H9 (cell line): Measurements from ENCODE around the gene NUP210L. TPM values are rescaled to one million over a fixed set of nuclear protein-coding genes. Genes with fewer than 3 reads are reported as not detected.
"Not testable (repeated sequence)": the region's sequence is repeated elsewhere in the genome, so short reads cannot be mapped to it uniquely, and the experiment has no call there.

ENCODE experiments used
- DNase-seq: peaks from one replicate; pipeline ENCODE4 v3.0.0-alpha.2; 2017
- H2AFZ ChIP-seq: one replicate; pipeline ENCODE4 v1.6.1; 2013; ENCODE audit warnings: mild to moderate bottlenecking, low read length, control low read depth, moderate library complexity
- H2AK5ac ChIP-seq: 2 replicates; pipeline ENCODE4 v1.6.1; 2013; ENCODE audit warnings: low read length, control low read depth, mixed read lengths; ENCODE audit not compliant: insufficient read length
- H2BK120ac ChIP-seq: one replicate; pipeline ENCODE4 v1.6.1; 2013; ENCODE audit warnings: low read depth, mild to moderate bottlenecking, low read length, control low read depth, inconsistent platforms; ENCODE audit not compliant: poor library complexity, severe bottlenecking
- H2BK12ac ChIP-seq: 2 replicates; pipeline ENCODE4 v1.6.1; 2013; ENCODE audit warnings: low read length, control low read depth, mixed read lengths, low read depth; ENCODE audit not compliant: insufficient read length
- H2BK15ac ChIP-seq: 2 replicates; pipeline ENCODE4 v1.6.1; 2013; ENCODE audit warnings: low read depth, low read length, control low read depth
- H2BK20ac ChIP-seq: one replicate; pipeline ENCODE4 v1.6.1; 2013; ENCODE audit warnings: low read depth, mild to moderate bottlenecking, low read length, control low read depth, inconsistent platforms; ENCODE audit not compliant: poor library complexity, severe bottlenecking
- H2BK5ac ChIP-seq: 2 replicates; pipeline ENCODE4 v1.6.1; 2013; ENCODE audit warnings: low read length, control low read depth, mixed read lengths; ENCODE audit not compliant: insufficient read length
- H3K14ac ChIP-seq: 2 replicates; pipeline ENCODE4 v1.6.1; 2013; ENCODE audit warnings: low read length, control low read depth; ENCODE audit not compliant: insufficient read depth
- H3K18ac ChIP-seq: 2 replicates; pipeline ENCODE4 v1.6.1; 2013; ENCODE audit warnings: low read depth, mild to moderate bottlenecking, mixed read lengths, low read length, control low read depth; ENCODE audit not compliant: insufficient read length
- H3K23ac ChIP-seq: 2 replicates; pipeline ENCODE4 v1.6.1; 2013; ENCODE audit warnings: low read length, control low read depth, mixed read lengths, low read depth; ENCODE audit not compliant: insufficient read length
- H3K23me2 ChIP-seq: 2 replicates; pipeline ENCODE4 v1.6.1; 2013; ENCODE audit warnings: low read depth, mild to moderate bottlenecking, mixed read lengths, low read length, control low read depth; ENCODE audit not compliant: insufficient read length, poor library complexity, severe bottlenecking
- H3K27ac ChIP-seq: 2 replicates; pipeline ENCODE4 v1.5.1; 2013; ENCODE audit warnings: low read length, control low read depth, mixed read lengths, low read depth; ENCODE audit not compliant: insufficient read length
- H3K27me3 ChIP-seq: 2 replicates; pipeline ENCODE4 v1.6.1; 2013; ENCODE audit warnings: low read length, control low read depth, inconsistent platforms; ENCODE audit not compliant: insufficient read depth
- H3K4ac ChIP-seq: 2 replicates; pipeline ENCODE4 v1.6.1; 2013; ENCODE audit warnings: low read depth, mild to moderate bottlenecking, control low read depth, inconsistent platforms, low read length, moderate library complexity
- H3K4me1 ChIP-seq: 2 replicates; pipeline ENCODE4 v1.6.1; 2013; ENCODE audit warnings: low read length, control low read depth, inconsistent platforms; ENCODE audit not compliant: insufficient read depth
- H3K4me2 ChIP-seq: 2 replicates; pipeline ENCODE4 v1.6.1; 2013; ENCODE audit warnings: low read length, control low read depth, mixed read lengths; ENCODE audit not compliant: insufficient read length, insufficient read depth
- H3K56ac ChIP-seq: 2 replicates; pipeline ENCODE4 v1.6.1; 2013; ENCODE audit warnings: low read depth, mild to moderate bottlenecking, mixed read lengths, low read length, control low read depth; ENCODE audit not compliant: insufficient read length
- H3K79me1 ChIP-seq: 2 replicates; pipeline ENCODE4 v1.6.1; 2013; ENCODE audit warnings: low read depth, mild to moderate bottlenecking, moderate library complexity, low read length, control low read depth, inconsistent platforms; ENCODE audit not compliant: insufficient read depth, poor library complexity, severe bottlenecking
- H3K79me2 ChIP-seq: 2 replicates; pipeline ENCODE4 v1.6.1; 2013; ENCODE audit warnings: low read length, control low read depth, inconsistent platforms; ENCODE audit not compliant: insufficient read depth
- H3K9ac ChIP-seq: 2 replicates; pipeline ENCODE4 v1.6.1; 2013; ENCODE audit warnings: low read length, control low read depth, mixed read lengths; ENCODE audit not compliant: insufficient read length; ENCODE audit errors: extremely low read depth
- H3K9me3 ChIP-seq: one replicate; pipeline ENCODE4 v1.6.1; 2013; ENCODE audit warnings: low read depth, low read length, inconsistent platforms; ENCODE audit not compliant: control insufficient read depth
- H3T11ph ChIP-seq: one replicate; pipeline ENCODE4 v1.6.1; 2013; ENCODE audit warnings: mild to moderate bottlenecking, low read length, control low read depth, inconsistent platforms
- H4K20me1 ChIP-seq: one replicate; pipeline ENCODE4 v1.6.1; 2013; ENCODE audit not compliant: control insufficient read depth, insufficient read length, insufficient read depth
- H4K5ac ChIP-seq: 2 replicates; pipeline ENCODE4 v1.6.1; 2013; ENCODE audit warnings: low read depth, mild to moderate bottlenecking, mixed read lengths, low read length, control low read depth; ENCODE audit not compliant: insufficient read length
- H4K8ac ChIP-seq: replicated peaks from 2 replicates; pipeline ENCODE4 v1.6.1; 2013; ENCODE audit warnings: low read length, control low read depth, mixed read lengths, low read depth; ENCODE audit not compliant: insufficient read length
- H4K91ac ChIP-seq: 2 replicates; pipeline ENCODE4 v1.6.1; 2013; ENCODE audit warnings: low read depth, mild to moderate bottlenecking, moderate library complexity, mixed read lengths, low read length, control low read depth; ENCODE audit not compliant: insufficient read length
- H3K27ac Mint-ChIP-seq, 3 experiments: 2 replicates in 2 of 3; 3 replicates in 1 of 3; pipeline ENCODE4 v1.8.0; 2020 to 2021; ENCODE audit warnings: mixed read lengths in 3 of 3, mild to moderate bottlenecking in 1 of 3, moderate library complexity in 1 of 3
- H3K27me3 Mint-ChIP-seq: 2 replicates; pipeline ENCODE4 v1.8.0; 2021; ENCODE audit warnings: low read depth, mild to moderate bottlenecking, moderate library complexity, mixed read lengths
- H3K36me3 Mint-ChIP-seq, 3 experiments: 2 replicates in 2 of 3; 3 replicates in 1 of 3; pipeline ENCODE4 v1.8.0; 2020 to 2021; ENCODE audit warnings: low read depth in 3 of 3, mixed read lengths in 3 of 3; ENCODE audit not compliant: insufficient read depth in 1 of 3
- H3K4me1 Mint-ChIP-seq, 2 experiments: 2 replicates each; pipeline ENCODE4 v1.8.0; 2020; ENCODE audit warnings: mixed read lengths in 2 of 2
- H3K4me3 Mint-ChIP-seq, 2 experiments: 2 replicates in 1 of 2; 3 replicates in 1 of 2; pipeline ENCODE4 v1.8.0; 2020 to 2021; ENCODE audit warnings: mild to moderate bottlenecking in 2 of 2, mixed read lengths in 2 of 2, moderate library complexity in 1 of 2
- H3K9me3 Mint-ChIP-seq, 2 experiments: 2 replicates in 1 of 2; 3 replicates in 1 of 2; pipeline ENCODE4 v1.8.0; 2020; ENCODE audit warnings: mild to moderate bottlenecking in 2 of 2, mixed read lengths in 2 of 2, moderate library complexity in 1 of 2
- WGBS: extraction: QIAGEN DNeasy Blood & Tissue Kit; methylation state at CpG from one replicate; pipeline ENCODE4 v1.1.7; 2013; ENCODE audit warnings: missing lambda C conversion rate, low lambda C conversion rate, mixed read lengths; ENCODE audit not compliant: insufficient read length; ENCODE audit errors: extremely low coverage; 5-methylcytosine and 5-hydroxymethylcytosine counted together
- total RNA-seq: library from RNA; stranded (reverse); gene quantifications from 2 replicates; pipeline ENCODE4 v1.2.1, GENCODE V29; 2021
- TF ChIP-seq, protein P1 (sequence below): fragments of 200-600 bp; sonication (generic); conservative IDR thresholded peaks from 3 replicates; pipeline ENCODE4 v1.8.0; 2021; ENCODE audit warnings: antibody characterized with exemption, mild to moderate bottlenecking

NUP210L gene
- total RNA-seq, 1 experiment from 2014 or later: 0.04 TPM

DNA sequence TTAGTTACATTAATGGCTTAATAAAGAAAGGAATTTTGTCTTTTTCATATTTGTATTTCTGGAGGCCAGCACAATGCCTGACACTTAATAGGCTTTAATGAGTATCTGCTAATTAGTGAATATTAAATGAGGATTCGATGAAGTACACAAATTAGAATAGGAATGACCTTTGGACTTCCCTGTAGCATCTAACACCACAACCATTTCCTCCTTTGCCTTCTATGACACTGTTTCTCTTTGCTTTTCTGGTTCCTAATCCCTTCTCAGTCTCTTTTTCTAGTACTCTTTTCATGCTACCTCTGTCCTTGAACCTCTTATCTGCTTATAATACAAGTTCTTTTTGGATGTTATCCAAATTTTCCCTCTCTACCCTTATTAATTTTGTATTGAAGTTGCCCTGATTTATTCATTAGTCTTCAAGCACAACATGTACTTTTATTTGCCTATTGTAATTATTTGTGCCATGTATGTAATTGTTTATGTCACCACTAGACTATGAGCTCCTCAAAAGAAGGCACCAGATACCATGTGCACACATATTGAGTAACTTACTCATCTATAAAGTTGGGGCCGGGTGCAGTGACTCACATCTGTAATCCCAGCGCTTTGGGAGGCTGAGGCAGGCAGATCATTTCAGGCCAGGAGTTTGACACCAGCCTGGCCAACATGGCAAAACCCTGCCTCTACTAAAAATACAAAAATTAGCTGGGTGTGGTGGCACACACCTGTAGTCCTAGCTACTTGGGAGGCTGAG, 140.5 kb downstream of the NUP210L start:
- H2AK5ac ChIP-seq: no peak overlapping the region
- H3T11ph ChIP-seq: no peak overlapping the region
- no peak overlapping the region for H3K9ac ChIP-seq
- no peaks in the 10 kb centered on the region for H3K23me2 ChIP-seq
- no peak overlapping the region for H3K56ac ChIP-seq
- no peak overlapping the region for H2BK15ac ChIP-seq
- H4K8ac ChIP-seq: no peak overlapping the region
- no CpG with 5 or more reads among the region's 3 CpGs for WGBS
- no peaks in the 10 kb centered on the region for H3K9me3 ChIP-seq
- H3K18ac ChIP-seq: no peak overlapping the region
- no peak overlapping the region for H4K5ac ChIP-seq
- no peaks in the 10 kb centered on the region for H3K4me1 ChIP-seq
- Mint-ChIP-seq H3K36me3 (no peaks in the 10 kb centered on the region), H3K4me3 (no peak overlapping the region), H3K27me3 (no peaks in the 10 kb centered on the region), H3K4me1 (no peaks in the 10 kb centered on the region), H3K9me3 (no peaks in the 10 kb centered on the region), H3K27ac (no peak overlapping the region)
- no peak overlapping the region for H3K4ac ChIP-seq
- H3K4me2 ChIP-seq: no peak overlapping the region
- no peak overlapping the region for H2BK5ac ChIP-seq
- H4K20me1 ChIP-seq: no peaks in the 10 kb centered on the region
- no peak overlapping the region for H3K23ac ChIP-seq
- no peaks in the 10 kb centered on the region for H3K79me2 ChIP-seq
- no peak overlapping the region for H2BK12ac ChIP-seq
- TF ChIP-seq, protein P1, sequence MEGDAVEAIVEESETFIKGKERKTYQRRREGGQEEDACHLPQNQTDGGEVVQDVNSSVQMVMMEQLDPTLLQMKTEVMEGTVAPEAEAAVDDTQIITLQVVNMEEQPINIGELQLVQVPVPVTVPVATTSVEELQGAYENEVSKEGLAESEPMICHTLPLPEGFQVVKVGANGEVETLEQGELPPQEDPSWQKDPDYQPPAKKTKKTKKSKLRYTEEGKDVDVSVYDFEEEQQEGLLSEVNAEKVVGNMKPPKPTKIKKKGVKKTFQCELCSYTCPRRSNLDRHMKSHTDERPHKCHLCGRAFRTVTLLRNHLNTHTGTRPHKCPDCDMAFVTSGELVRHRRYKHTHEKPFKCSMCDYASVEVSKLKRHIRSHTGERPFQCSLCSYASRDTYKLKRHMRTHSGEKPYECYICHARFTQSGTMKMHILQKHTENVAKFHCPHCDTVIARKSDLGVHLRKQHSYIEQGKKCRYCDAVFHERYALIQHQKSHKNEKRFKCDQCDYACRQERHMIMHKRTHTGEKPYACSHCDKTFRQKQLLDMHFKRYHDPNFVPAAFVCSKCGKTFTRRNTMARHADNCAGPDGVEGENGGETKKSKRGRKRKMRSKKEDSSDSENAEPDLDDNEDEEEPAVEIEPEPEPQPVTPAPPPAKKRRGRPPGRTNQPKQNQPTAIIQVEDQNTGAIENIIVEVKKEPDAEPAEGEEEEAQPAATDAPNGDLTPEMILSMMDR: no peak
- H2BK120ac ChIP-seq: no peak overlapping the region
- no peak overlapping the region for H3K27ac ChIP-seq
- H2AFZ ChIP-seq: no peak overlapping the region
- no peaks in the 10 kb centered on the region for H3K79me1 ChIP-seq
- H3K14ac ChIP-seq: no peak overlapping the region
- H4K91ac ChIP-seq: no peak overlapping the region
- H2BK20ac ChIP-seq: no peak overlapping the region
- H3K27me3 ChIP-seq: no peaks in the 10 kb centered on the region
- no peak for DNase-seq

DNA sequence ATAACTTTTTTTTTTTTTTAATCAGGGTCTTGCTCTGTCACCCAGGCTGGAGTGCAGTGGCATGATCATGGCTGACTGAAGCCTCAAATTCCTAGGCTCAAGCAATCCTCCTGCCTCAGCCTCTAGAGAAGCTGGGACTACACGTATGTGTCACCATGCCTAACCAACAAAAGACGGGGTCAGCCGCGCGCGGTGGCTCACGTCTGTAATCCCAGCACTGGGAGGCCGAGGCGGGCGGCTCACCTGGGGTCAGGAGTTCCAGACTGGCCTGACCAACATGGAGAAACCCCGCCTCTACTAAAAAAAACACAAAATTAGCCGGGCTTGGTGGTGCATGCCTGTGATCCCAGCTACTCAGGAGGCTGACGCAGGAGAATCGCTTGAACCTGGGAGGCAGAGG, 142.3 kb downstream of the NUP210L start:
- not testable (repeated sequence) for H2AFZ ChIP-seq, H2BK15ac ChIP-seq, H4K8ac ChIP-seq, H3K9ac ChIP-seq, H3T11ph ChIP-seq, H4K91ac ChIP-seq, H2AK5ac ChIP-seq, H2BK20ac ChIP-seq, H3K23me2 ChIP-seq, H2BK120ac ChIP-seq, DNase-seq, H3K9me3 ChIP-seq, H3K4me1 ChIP-seq, H3K27me3 ChIP-seq, H3K27ac Mint-ChIP-seq, H3K4me2 ChIP-seq, H3K27me3 Mint-ChIP-seq, H3K18ac ChIP-seq, H4K5ac ChIP-seq, H3K14ac ChIP-seq, H3K4ac ChIP-seq, H3K9me3 Mint-ChIP-seq, H3K4me1 Mint-ChIP-seq, H2BK5ac ChIP-seq, H2BK12ac ChIP-seq, H3K79me2 ChIP-seq, H3K79me1 ChIP-seq, H3K23ac ChIP-seq, H3K56ac ChIP-seq, H4K20me1 ChIP-seq, H3K36me3 Mint-ChIP-seq, H3K4me3 Mint-ChIP-seq, H3K27ac ChIP-seq
- no CpG with 5 or more reads among the region's 14 CpGs for WGBS
